Omental fat pad (tissue), 4 donors: ENCODE data around the gene CAMSAP2. TPM values are rescaled to one million over a fixed set of nuclear protein-coding genes. Genes with fewer than 3 reads are reported as not detected.

Experiments used
- ATAC-seq: fragments of 150-250 bp; one replicate; pipeline ENCODE4 v1.9.1; 2016; ENCODE audit warnings: mild to moderate bottlenecking, moderate library complexity; ENCODE audit not compliant: low FRiP score
- DNase-seq: peaks from one replicate; pipeline ENCODE4 v3.0.0-alpha.2; 2019; ENCODE audit warnings: low spot score
- total RNA-seq, 4 donors: library from RNA; depleted of rRNA; stranded (reverse); fragments of >200 nt; gene quantifications; one replicate each; pipeline ENCODE4 v1.1.0, GENCODE V29; 2016
- TF ChIP-seq, protein P1 (sequence below), 3 donors: fragments of 450-650 bp; IDR thresholded peaks; one replicate each; pipeline ENCODE4 v1.5.1; 2016 to 2017; ENCODE audit warnings: antibody characterized with exemption in 3 of 3, mild to moderate bottlenecking in 3 of 3, moderate library complexity in 2 of 3

CAMSAP2 gene
- total RNA-seq, 4 donors from 2014 or later, result 37.2 to 65.2 (median 44.5) TPM

DNA sequence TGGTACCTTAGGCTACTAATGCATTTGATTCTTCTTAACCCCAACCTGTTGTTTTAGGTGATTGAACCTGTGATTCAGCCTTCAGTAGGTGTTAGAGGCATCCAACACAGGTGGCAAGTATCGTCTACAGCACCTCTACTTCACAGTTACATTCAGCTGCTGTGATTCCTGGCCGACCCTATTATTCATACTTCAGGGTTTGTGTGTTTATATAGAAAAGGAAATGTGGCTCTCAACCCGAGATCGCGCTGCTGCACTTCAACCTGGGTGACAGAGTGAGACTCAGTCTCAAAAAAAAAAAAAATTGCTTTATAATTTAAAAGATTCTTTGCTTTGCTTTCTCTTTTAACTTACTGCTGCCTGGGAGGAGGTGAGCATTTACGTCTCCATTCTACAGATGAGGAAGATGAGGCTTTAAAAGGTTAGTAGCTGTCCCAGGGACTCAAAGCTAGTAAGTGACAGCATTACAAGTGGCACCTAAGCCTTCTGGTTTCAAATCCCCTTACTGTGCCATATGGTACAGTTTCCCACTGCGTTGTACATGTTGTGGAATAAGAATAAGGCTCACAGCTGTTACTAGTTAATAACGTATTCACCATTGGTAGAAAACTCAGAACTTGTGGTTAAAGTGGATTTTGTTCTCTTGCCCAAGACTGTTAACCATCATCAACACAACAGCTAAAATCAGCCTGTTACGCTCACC, 124.2 kb downstream of the CAMSAP2 start:
- no peak for DNase-seq
- TF ChIP-seq, protein P1, sequence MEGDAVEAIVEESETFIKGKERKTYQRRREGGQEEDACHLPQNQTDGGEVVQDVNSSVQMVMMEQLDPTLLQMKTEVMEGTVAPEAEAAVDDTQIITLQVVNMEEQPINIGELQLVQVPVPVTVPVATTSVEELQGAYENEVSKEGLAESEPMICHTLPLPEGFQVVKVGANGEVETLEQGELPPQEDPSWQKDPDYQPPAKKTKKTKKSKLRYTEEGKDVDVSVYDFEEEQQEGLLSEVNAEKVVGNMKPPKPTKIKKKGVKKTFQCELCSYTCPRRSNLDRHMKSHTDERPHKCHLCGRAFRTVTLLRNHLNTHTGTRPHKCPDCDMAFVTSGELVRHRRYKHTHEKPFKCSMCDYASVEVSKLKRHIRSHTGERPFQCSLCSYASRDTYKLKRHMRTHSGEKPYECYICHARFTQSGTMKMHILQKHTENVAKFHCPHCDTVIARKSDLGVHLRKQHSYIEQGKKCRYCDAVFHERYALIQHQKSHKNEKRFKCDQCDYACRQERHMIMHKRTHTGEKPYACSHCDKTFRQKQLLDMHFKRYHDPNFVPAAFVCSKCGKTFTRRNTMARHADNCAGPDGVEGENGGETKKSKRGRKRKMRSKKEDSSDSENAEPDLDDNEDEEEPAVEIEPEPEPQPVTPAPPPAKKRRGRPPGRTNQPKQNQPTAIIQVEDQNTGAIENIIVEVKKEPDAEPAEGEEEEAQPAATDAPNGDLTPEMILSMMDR (IDR thresholded peaks at IDR 0.05), result no peak
- ATAC-seq, result no peak

DNA sequence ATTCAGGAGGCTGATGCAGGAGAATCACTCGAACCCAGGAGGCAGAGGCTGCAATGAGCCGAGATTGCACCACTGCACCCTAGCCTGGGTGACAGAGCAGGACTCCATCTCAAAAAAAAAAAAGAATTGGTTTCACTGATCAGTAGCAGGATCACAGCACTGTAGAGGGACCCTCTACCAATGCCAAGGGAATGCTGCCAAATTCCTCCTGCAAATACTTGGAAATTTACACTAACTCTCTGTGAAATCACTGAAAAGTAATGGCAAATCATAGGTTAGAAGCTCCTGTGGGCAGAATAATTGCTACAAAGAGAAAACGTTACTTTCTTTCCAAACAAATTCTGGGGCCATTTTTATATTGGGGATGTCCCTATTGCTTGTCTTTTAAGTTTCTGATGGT, 127.4 kb downstream of the CAMSAP2 start:
- TF ChIP-seq, protein P1 (IDR thresholded peaks at IDR 0.05), result no peak
- DNase-seq, result no peak
- ATAC-seq, result no peak

- TF ChIP-seq, protein P1 (IDR thresholded peaks at IDR 0.05), result no peak
- DNase-seq, result no peak
- ATAC-seq, result no peak
These were observed 127.8 kb downstream of the CAMSAP2 start for GRCh38 chr1:200866521-200866920.

- DNase-seq (no peak), ATAC-seq (no peak)
- TF ChIP-seq, protein P1 (IDR thresholded peaks at IDR 0.05), result no peak
These were observed 128.5 kb downstream of the CAMSAP2 start for GRCh38 chr1:200867018-200867811.

DNA sequence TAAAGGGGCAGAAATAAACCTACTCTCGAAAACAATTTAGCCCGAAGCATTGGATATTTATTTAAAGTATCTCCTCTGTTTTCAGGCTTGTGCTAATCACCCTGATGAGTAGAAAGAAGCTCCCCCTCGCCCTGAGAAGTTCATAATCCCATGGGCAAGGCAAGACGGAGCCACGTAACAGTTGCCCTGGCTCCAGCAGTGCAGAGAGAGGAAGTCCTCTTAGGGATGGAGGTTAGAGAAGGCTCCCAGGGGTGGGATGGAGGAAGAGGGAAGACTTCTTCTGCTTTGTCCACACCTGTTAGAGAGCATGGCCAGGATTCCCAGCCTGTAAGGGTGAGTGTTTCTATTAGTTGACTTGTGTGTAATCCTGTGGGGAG, 130.7 kb downstream of the CAMSAP2 start:
- DNase-seq, result no peak
- TF ChIP-seq, protein P1 (IDR thresholded peaks at IDR 0.05), result no peak
- ATAC-seq, result no peak

DNA sequence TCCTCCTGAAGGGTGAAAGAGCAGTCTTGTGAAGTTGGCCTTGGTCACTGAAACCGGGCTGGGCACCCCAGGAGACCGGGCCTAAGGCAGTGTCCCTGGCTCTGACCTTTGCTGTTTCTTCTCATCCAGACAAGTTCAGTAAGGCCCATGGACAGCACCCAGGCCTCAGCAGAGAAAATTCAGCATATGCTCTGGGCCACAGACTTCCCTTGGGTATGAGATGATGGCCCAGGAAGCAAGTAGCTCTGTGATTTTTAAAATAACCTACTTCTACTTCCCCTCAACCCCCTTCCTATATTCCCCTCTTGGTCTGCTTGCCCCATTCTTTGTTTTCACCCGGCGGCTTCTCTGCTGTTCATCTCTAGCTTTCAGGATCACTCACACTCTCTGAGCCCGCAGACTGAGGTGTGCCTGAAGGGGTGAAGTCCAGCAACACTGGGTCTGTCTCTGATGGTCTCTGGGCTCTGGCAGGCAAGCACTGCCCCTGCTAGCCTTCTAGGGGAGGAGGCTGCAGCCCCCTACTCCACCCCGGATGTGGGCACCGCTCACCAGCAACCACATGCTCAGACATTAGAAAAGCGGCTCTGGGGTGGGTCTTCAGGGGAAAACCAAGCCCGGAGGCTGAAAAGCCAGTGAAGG, 131.2 kb downstream of the CAMSAP2 start:
- TF ChIP-seq, protein P1 (IDR thresholded peaks at IDR 0.05), result no peak
- DNase-seq (no peak), ATAC-seq (no peak)
